HEK293 (cell line): ENCODE measurements around the gene TSPAN9.
A peak's percentile ranks its signal among the peaks of the same experiment; 100 is the strongest.

ENCODE experiments used
- CTCF ChIA-PET: fragments of 350-600 bp; formaldehyde crosslinking; extraction: SDS; loops from one replicate; lab custom pipeline; 2021; ENCODE audit warnings: antibody characterized with exemption; lab: Yijun Ruan, JAX
- POLR2A ChIA-PET: fragments of 300-600 bp; formaldehyde crosslinking; extraction: SDS; loops from one replicate; lab custom pipeline; 2020; ENCODE audit warnings: antibody characterized with exemption, inconsistent platforms; lab: Yijun Ruan, JAX
- H3K27ac ChIP-seq: fragments of 200-500 bp; sonication (Bioruptor generic); 2 replicates; pipeline ENCODE4 v1.5.1; 2014; ENCODE audit warnings: low read depth, low read length, control low read depth, inconsistent platforms; ENCODE audit errors: extremely low read depth
- H3K36me3 ChIP-seq, 2 experiments: fragments of 200-500 bp in 1 of 2; sonication (Bioruptor generic) in 1 of 2; 1 replicate in 1 of 2; 2 replicates in 1 of 2; pipeline ENCODE4 v1.5.1; 2014 to 2017; ENCODE audit warnings: inconsistent platforms in 2 of 2, low read length in 2 of 2; ENCODE audit not compliant: control insufficient read depth in 2 of 2, insufficient read depth in 1 of 2
- H3K4me1 ChIP-seq: fragments of 200-500 bp; sonication (Bioruptor generic); 2 replicates; pipeline ENCODE4 v1.5.1; 2014; ENCODE audit warnings: mild to moderate bottlenecking, low read length, inconsistent platforms; ENCODE audit not compliant: control insufficient read depth, insufficient read depth
- H3K4me3 ChIP-seq: 2 replicates; pipeline ENCODE4 v1.5.1; 2011; ENCODE audit warnings: low read depth, mild to moderate bottlenecking, control low read depth, low read length, moderate library complexity
- H3K9me3 ChIP-seq: fragments of 200-500 bp; sonication (Bioruptor generic); 2 replicates; pipeline ENCODE4 v1.5.1; 2014; ENCODE audit warnings: low read depth, low read length, inconsistent platforms; ENCODE audit not compliant: control insufficient read depth, insufficient read depth
- EGR2 ChIP-seq: fragments of 450-650 bp; formaldehyde crosslinking; IDR thresholded peaks from 2 replicates; pipeline ENCODE4 v1.5.1; 2016; ENCODE audit warnings: low read depth, missing biosample characterization, missing genetic modification characterization
- FEZF1 ChIP-seq: fragments of 450-650 bp; formaldehyde crosslinking; IDR thresholded peaks from 2 replicates; pipeline ENCODE4 v1.5.1; 2016; ENCODE audit warnings: missing biosample characterization, missing genetic modification characterization
- GLI2 ChIP-seq: fragments of 450-650 bp; formaldehyde crosslinking; IDR thresholded peaks from 2 replicates; pipeline ENCODE4; 2017; ENCODE audit warnings: missing biosample characterization, missing genetic modification characterization, low read depth, borderline replicate concordance
- GLI4 ChIP-seq: fragments of 450-650 bp; formaldehyde crosslinking; IDR thresholded peaks from 2 replicates; pipeline ENCODE4 v1.5.1; 2016; ENCODE audit warnings: missing biosample characterization, missing genetic modification characterization
- GLIS1 ChIP-seq: fragments of 450-650 bp; formaldehyde crosslinking; IDR thresholded peaks from 2 replicates; pipeline ENCODE4 v1.5.1; 2016; ENCODE audit warnings: missing biosample characterization, missing genetic modification characterization
- KLF1 ChIP-seq: fragments of 450-650 bp; formaldehyde crosslinking; IDR thresholded peaks from 2 replicates; pipeline ENCODE4 v1.5.1; 2016; ENCODE audit warnings: missing biosample characterization, missing genetic modification characterization
- PRDM1 ChIP-seq: fragments of 450-650 bp; formaldehyde crosslinking; IDR thresholded peaks from 2 replicates; pipeline ENCODE4; 2016; ENCODE audit warnings: missing biosample characterization, missing genetic modification characterization
- SP7 ChIP-seq: fragments of 450-650 bp; formaldehyde crosslinking; IDR thresholded peaks from 2 replicates; pipeline ENCODE4 v1.5.1; 2016; ENCODE audit warnings: missing biosample characterization, missing genetic modification characterization
- ZBTB20 ChIP-seq: fragments of 450-650 bp; formaldehyde crosslinking; IDR thresholded peaks from 2 replicates; pipeline ENCODE4 v1.5.1; 2016; ENCODE audit warnings: missing biosample characterization, missing genetic modification characterization
- ZBTB21 ChIP-seq: fragments of 450-650 bp; formaldehyde crosslinking; IDR thresholded peaks from 2 replicates; pipeline ENCODE4 v1.5.1; 2017; ENCODE audit warnings: missing biosample characterization, missing genetic modification characterization
- ZBTB44 ChIP-seq: fragments of 450-650 bp; IDR thresholded peaks from 2 replicates; pipeline ENCODE4 v1.5.1; 2018; ENCODE audit warnings: missing biosample characterization, mild to moderate bottlenecking, missing genetic modification characterization
- ZFHX2 ChIP-seq: fragments of 450-650 bp; formaldehyde crosslinking; conservative IDR thresholded peaks from 2 replicates; pipeline ENCODE4 v1.5.1; 2016; ENCODE audit warnings: missing biosample characterization, missing genetic modification characterization
- ZIC2 ChIP-seq: fragments of 450-650 bp; formaldehyde crosslinking; IDR thresholded peaks from 2 replicates; pipeline ENCODE4 v1.5.1; 2016; ENCODE audit warnings: missing biosample characterization, missing genetic modification characterization
- ZNF16 ChIP-seq: fragments of 450-650 bp; formaldehyde crosslinking; IDR thresholded peaks from 2 replicates; pipeline ENCODE4 v1.5.1; 2016; ENCODE audit warnings: low read depth, missing biosample characterization, missing genetic modification characterization
- ZNF350 ChIP-seq: fragments of 450-650 bp; formaldehyde crosslinking; IDR thresholded peaks from 2 replicates; pipeline ENCODE4 v1.5.0; 2017; ENCODE audit warnings: missing biosample characterization, mild to moderate bottlenecking, missing genetic modification characterization
- ZNF404 ChIP-seq: fragments of 450-650 bp; formaldehyde crosslinking; IDR thresholded peaks from 2 replicates; pipeline ENCODE4 v1.5.1; 2017; ENCODE audit warnings: missing biosample characterization, missing genetic modification characterization
- ZNF544 ChIP-seq: fragments of 450-650 bp; formaldehyde crosslinking; IDR thresholded peaks from 2 replicates; pipeline ENCODE4 v1.5.0; 2017; ENCODE audit warnings: missing biosample characterization, missing genetic modification characterization
- ZNF549 ChIP-seq: fragments of 450-650 bp; IDR thresholded peaks from 2 replicates; pipeline ENCODE4 v1.5.1; 2018; ENCODE audit warnings: missing biosample characterization, missing genetic modification characterization, mild to moderate bottlenecking, inconsistent platforms, moderate library complexity
- ZNF555 ChIP-seq: fragments of 450-650 bp; formaldehyde crosslinking; conservative IDR thresholded peaks from 2 replicates; pipeline ENCODE4 v1.5.1; 2017; ENCODE audit warnings: missing biosample characterization, mild to moderate bottlenecking, missing genetic modification characterization, inconsistent platforms
- ZNF571 ChIP-seq: fragments of 450-650 bp; formaldehyde crosslinking; IDR thresholded peaks from 2 replicates; pipeline ENCODE4 v1.5.0; 2017; ENCODE audit warnings: missing biosample characterization, missing genetic modification characterization
- ZNF596 ChIP-seq: fragments of 450-650 bp; IDR thresholded peaks from 2 replicates; pipeline ENCODE4 v1.5.0; 2018; ENCODE audit warnings: missing biosample characterization, mild to moderate bottlenecking, missing genetic modification characterization, moderate library complexity
- ZNF639 ChIP-seq: fragments of 450-650 bp; formaldehyde crosslinking; IDR thresholded peaks from 2 replicates; pipeline ENCODE4 v1.5.1; 2016; ENCODE audit warnings: missing biosample characterization, missing genetic modification characterization
- ZNF677 ChIP-seq: fragments of 450-650 bp; IDR thresholded peaks from 2 replicates; pipeline ENCODE4 v1.5.0; 2018; ENCODE audit warnings: missing biosample characterization, mild to moderate bottlenecking, missing genetic modification characterization, moderate library complexity
- ZNF776 ChIP-seq: fragments of 450-650 bp; formaldehyde crosslinking; IDR thresholded peaks from 2 replicates; pipeline ENCODE4 v1.5.0; 2017; ENCODE audit warnings: missing biosample characterization, missing genetic modification characterization, borderline replicate concordance
- ZNF777 ChIP-seq: fragments of 450-650 bp; formaldehyde crosslinking; IDR thresholded peaks from 2 replicates; pipeline ENCODE4 v1.5.1; 2017; ENCODE audit warnings: missing biosample characterization, missing genetic modification characterization, borderline replicate concordance
- ZSCAN16 ChIP-seq: fragments of 450-650 bp; formaldehyde crosslinking; IDR thresholded peaks from 2 replicates; pipeline ENCODE4 v1.5.1; 2016; ENCODE audit warnings: missing biosample characterization, missing genetic modification characterization
- ZXDB ChIP-seq: fragments of 450-650 bp; formaldehyde crosslinking; IDR thresholded peaks from 2 replicates; pipeline ENCODE4 v1.5.1; 2016; ENCODE audit warnings: missing biosample characterization, missing genetic modification characterization

The TSPAN9 gene

GRCh38 chr12:3230758-3231375 lies 153.7 kb downstream of the TSPAN9 start:
- Histone ChIP-seq H3K9me3 (no peaks in the 10 kb centered on the region), H3K4me3 (no peak overlapping the region), H3K27ac (no peak overlapping the region), H3K4me1 (0 out of 2 replicates have a peak, but pooled peaks cover 6% of the 10 kb centered on the region), H3K36me3 (no peaks in the 10 kb centered on the region)
- ChIA-PET CTCF (no interaction called here), POLR2A (no interaction called here)
- TF ChIP-seq ZNF404 (tag by site-specific recombination): no peak
- no peak for TF ChIP-seq GLI2 (tag by site-specific recombination)
- no peak for TF ChIP-seq ZBTB21 (tag by site-specific recombination)
- no peak for TF ChIP-seq ZNF544
- TF ChIP-seq ZNF555 (tag by site-specific recombination): no peak
- TF ChIP-seq ZBTB20 (tag by site-specific recombination): no peak
- TF ChIP-seq ZBTB44 (tag by site-specific recombination): no peak
- TF ChIP-seq, all 188 proteins: peak for 0

- CTCF ChIA-PET: interaction anchor here (0.7 to 3.3 kb wide), 2 partner anchors 29 to 303 kb away, joined by 4 to 18 read pairs; no protein-coding TSS in a partner anchor
Observed at GRCh38 chr12:3231399-3231876, 154.3 kb downstream of the TSPAN9 start.

GRCh38 chr12:3233797-3234196 lies 156.6 kb downstream of the TSPAN9 start:
- no peak overlapping the region for H3K27ac ChIP-seq
- peak; percentile 45; the same call in 1 of the 2 replicates for TF ChIP-seq EGR2
- TF ChIP-seq ZNF16 (tag by site-specific recombination): no peak
- TF ChIP-seq ZXDB (tag by site-specific recombination): no peak
- TF ChIP-seq ZNF571: no peak
- no peak for TF ChIP-seq ZNF596 (tag by site-specific recombination)
- no peak for TF ChIP-seq ZSCAN16 (tag by site-specific recombination)
- 0 out of 2 replicates have a peak, but pooled peaks have one; percentile 10 for TF ChIP-seq FEZF1 (tag by site-specific recombination)
- no peak for TF ChIP-seq PRDM1 (tag by site-specific recombination)
- TF ChIP-seq ZNF350 (tag by site-specific recombination): no peak
- TF ChIP-seq GLIS1 (tag by site-specific recombination): peak; percentile 27
- TF ChIP-seq ZNF776: no peak
- TF ChIP-seq ZIC2: no peak
- TF ChIP-seq SP7: no peak
- no peak for TF ChIP-seq ZNF777 (tag by site-specific recombination)
- TF ChIP-seq KLF1: peak; percentile 44
- TF ChIP-seq ZFHX2 (tag by site-specific recombination): peak; percentile 74
- no peaks in the 10 kb centered on the region for H3K36me3 ChIP-seq
- no peak overlapping the region for H3K4me3 ChIP-seq
- ChIA-PET POLR2A (no interaction called here), CTCF (interaction anchor here (0.6 to 3.3 kb wide), 4 partner anchors 9 to 135 kb away, joined by 3 to 18 read pairs (median 5); no protein-coding TSS in a partner anchor)
- H3K4me1 ChIP-seq: peaks cover 12% of the 10 kb centered on the region; the same call in 1 of the 2 replicates
- no peaks in the 10 kb centered on the region for H3K9me3 ChIP-seq

More at GRCh38 chr12:3231399-3231876, 154.3 kb downstream of the TSPAN9 start:
- no peak overlapping the region for H3K4me3 ChIP-seq
- H3K27ac ChIP-seq: no peak overlapping the region
- H3K36me3 ChIP-seq: no peaks in the 10 kb centered on the region
- 0 out of 2 replicates have a peak, but pooled peaks cover 6% of the 10 kb centered on the region for H3K4me1 ChIP-seq
- POLR2A ChIA-PET: no interaction called here
- H3K9me3 ChIP-seq: no peaks in the 10 kb centered on the region
- TF ChIP-seq ZNF549 (tag by site-specific recombination): no peak
- peak; percentile 90 for TF ChIP-seq EGR2
- TF ChIP-seq KLF1: peak; percentile 70
- no peak for TF ChIP-seq GLI4
- TF ChIP-seq ZNF677 (tag by site-specific recombination): no peak
- no peak for TF ChIP-seq ZNF639 (tag by site-specific recombination)
- TF ChIP-seq ZFHX2 (tag by site-specific recombination): peak; percentile 91
- no peak for TF ChIP-seq GLIS1 (tag by site-specific recombination)
